Fibroblast of skin of scalp (primary cell): ENCODE data around the gene NEIL1.

Experiments
- DNase-seq: peaks from one replicate; pipeline ENCODE4 v3.0.0-alpha.2; 2013

NEIL1 gene

DNA sequence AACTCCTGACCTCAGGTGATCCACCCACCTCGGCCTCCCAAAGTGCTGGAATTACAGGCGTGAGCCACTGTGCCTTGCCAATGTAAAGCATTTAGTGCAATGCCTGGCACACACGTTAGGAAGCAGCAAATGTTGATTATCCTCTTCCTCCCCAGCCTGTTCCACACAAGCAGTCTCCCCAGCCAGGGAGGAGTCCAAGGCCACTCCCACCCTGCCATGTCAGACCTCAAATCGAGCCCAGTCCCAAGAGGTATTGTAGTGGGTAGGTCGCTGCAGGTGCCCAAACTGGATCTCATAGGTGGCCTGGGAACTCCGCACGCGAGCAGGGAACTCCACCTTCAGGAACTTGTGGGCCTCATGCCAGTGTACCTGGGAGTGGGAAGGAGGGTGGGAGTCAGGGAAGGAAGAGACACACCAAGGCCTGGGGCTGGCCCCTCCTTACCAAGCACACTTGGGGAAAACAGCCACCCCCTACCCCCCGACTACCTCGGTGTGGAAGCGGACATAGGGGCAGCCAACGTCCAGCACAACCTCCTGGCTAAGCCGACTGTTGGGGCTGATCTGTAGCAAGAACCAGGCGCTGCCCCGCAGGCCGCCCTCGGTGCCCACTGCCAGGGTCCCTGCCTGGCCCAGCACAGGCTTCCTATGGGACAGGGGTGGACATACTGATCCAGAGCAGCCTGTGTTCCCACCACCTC is 11.3 kb downstream of the NEIL1 start:
- no peak for DNase-seq

DNA sequence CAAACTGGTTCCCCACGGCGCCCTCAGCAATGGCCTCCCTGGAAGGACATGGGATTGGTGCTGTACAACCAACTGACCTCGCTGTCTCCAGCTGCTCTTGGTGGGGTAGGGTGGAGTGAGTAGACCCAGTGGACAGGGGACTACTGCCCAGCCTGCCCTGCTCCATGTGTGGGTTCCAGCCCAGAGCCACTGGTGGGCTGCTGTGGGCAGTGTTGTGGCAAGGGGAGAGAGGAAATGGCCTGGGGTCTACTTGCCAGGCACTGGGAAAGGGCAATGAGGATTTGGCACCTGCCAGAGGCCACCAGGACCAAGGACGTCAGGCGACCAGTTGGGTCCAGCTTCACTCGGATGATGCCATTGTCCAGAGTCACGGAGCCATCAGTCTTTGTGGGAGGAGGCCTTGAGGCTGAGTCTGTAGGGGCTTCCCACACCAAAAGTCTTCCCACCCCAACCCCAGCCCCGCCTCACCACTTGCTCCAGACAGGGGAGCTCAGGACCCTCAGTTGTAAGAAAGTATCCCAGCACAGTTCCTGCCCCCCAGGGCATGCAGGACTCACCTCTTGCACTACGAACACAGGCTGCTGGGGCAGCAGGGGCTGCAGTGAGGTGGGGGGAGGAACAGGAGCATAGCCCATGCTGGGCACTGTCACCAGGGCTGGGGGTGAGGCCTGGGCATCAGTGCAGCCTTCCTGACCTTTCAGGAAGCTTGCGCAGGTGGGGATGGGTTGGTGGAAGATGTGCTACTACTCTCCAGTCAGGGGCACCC is 12.1 kb downstream of the NEIL1 start:
- DNase-seq, result no peak

DNA sequence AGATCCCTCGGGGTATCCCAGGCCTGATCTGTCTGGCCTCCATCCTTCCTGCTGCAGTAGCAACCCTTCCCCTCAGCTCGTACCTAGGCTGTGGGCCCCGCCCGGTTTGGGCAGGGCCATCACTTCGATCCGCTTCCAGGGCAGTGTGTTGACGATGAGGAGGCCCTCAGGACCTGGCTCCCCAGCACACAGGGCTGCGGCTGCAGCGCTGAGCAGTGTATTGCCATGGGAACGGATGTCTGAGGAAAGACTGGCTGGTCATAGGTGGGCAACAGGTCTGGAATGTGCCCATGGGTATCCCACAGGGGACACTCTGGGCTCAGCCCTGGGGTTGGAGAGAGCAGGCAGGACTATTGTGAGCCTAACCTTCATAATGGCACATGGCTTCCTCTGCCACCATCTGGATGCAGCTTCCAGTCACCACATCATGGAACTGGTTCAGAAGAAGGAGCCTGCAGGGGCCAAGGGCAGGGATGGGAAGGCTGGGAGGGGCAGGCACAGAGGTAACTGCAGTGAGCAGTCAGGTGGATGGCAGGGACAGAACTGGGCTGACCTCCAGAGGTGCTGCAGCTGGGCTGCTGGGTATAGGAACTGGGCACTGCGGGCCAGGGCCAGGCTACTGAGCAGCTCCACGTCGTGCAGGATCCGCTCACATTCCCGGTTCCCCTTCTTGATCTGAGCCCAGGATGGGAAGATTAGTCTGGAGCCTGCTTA is 12.9 kb downstream of the NEIL1 start:
- no peak for DNase-seq

DNA sequence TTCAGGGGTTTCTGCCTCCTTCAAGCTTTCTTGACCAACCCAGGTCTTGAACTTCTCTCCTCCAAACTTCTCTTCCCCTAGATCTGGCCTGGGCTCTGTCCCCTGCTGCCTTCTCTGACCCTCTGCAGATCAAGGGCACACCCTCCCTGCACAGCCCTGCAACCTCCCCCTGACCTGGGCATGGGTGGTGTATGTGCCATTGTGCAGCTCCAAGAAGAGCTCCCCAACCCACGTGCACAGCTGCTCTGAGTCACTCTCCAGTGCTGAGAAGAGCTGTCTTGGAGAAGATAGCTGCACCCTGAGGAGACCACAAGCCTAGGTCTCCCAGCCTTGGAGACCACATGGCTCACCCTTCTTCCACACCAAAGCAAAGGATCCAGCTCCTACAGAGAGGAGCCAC is 13.6 kb downstream of the NEIL1 start:
- DNase-seq, result no peak

DNA sequence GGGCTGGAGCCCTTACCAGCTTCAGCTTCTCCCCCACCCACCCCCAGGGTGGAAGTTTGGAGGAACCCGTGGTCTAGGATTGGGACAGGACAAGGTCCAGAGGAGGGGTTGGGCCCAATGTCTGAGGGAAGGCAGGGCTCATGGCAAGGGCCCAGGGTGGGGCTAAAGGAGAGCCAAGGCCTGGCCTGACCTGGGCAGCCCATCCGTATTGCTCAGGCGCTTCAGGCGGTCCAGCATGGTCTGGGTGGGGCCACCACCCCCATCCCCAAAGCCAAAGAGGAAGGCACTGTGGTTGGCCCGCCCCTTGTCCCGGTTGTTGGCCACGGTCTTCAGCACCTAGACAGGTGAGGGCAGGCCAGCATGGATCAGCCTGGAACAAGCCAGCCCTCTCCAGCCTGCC is 14.0 kb downstream of the NEIL1 start:
- no peak for DNase-seq

DNA sequence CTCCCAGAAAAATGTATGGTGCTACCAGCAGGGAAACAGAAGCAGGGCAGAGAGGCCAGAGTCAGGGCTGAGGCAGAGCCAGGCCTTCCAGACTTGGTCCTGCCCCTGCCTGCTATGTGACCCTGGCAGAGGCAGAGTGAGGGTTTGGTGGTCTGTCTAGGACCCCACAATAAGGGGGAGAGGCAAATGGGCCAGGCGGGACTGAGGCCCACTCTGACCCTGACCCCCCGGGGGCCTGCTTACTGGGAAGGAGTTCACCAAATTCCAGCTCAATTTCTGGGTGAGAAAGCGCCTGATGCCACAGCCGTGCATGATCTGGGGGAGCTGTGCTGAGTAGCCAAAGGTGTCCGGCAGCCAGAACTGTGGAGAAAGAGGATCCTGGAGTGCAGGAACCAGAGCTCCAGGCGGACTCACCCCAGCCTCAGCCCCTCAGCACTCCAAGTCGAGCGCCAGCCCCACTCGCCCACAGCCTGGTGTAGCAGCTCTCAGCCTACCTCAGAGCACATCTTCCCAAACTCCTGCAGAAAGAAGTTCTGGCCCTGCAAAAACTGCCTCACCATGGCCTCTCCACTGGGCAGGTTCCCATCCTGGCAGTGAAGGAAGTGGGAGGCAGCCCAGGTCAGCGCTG is 14.6 kb downstream of the NEIL1 start:
- no peak for DNase-seq

DNA sequence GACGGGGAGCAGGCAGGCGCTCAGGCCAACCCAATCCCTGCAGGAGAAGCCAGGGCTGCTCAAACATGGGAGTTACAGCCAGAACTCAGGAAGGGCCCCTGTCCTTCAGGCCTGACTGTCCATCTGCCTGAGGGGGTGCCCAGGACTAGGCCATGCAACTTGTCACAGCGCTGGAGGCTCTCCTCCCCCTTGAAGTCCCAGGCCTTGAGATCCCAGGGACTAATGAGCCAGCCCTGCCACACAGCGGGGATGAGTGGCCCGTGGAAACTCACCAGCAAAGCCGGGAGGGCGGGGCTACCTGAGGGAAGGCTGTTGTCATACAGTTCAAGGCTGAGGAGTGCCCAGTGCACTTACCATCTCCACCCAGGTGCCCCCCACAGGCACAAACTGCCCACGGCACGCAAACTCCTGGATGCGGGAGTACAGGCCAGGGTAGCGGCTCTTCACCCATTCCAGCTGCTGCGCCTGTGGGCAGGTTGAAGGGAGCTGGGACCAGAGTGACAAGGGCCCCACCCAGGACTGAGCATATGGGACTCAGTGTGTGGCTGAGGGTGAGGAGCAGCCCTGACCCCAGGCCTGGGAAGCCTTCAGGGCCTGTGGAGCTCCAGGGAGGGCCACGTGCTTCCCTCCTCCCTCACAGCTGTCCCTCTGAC is 15.3 kb downstream of the NEIL1 start:
- DNase-seq, result no peak

DNA sequence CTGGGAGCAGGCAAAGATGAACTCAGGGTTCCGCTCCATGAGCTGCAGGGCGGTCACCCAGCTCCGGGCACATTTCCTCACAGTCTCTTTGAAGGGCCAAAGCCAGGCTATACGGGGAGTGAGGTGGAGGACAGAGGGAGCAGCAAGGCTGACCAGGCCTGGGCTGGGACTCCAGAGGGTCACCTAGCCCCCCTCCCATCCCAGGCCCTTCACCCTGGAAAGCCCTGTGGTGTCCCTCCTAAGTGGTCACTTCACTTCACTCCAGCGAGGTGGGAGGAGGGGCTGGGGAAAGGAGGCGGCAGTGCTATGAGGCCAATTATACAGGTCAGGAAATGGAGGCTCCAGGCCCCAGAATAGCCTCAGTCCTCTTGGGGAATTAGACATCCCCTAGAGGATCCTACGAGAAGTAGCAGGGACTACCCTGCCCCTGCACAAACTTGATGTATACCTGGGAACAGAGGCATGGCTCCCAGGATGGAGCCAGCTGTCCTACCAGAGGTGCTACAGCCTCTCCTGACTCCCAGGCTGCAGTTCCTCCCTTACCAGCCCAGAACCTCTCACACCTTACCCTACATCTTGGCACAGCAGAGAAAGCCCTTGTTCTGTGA is 15.9 kb downstream of the NEIL1 start:
- DNase-seq, result no peak

DNA sequence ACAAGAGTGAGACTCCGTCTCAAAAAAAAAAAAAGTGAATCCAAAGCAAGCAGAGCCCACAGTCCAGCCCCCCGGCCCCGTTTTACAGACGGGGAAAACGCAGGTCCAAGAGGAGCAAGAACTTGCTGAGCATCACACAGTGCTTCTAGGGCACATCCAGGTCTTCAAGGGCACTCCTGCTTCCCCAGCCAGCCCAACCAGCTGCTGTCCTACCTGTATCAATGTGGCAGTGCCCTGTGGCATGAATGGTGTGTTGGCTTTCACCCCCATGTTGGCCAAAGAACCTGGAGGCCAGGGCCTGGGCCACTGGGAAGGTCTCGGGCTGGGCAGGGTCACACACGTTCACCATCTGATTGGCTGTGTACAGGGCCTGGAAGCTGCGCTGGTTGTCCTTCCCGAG is 16.9 kb downstream of the NEIL1 start:
- no peak for DNase-seq

DNA sequence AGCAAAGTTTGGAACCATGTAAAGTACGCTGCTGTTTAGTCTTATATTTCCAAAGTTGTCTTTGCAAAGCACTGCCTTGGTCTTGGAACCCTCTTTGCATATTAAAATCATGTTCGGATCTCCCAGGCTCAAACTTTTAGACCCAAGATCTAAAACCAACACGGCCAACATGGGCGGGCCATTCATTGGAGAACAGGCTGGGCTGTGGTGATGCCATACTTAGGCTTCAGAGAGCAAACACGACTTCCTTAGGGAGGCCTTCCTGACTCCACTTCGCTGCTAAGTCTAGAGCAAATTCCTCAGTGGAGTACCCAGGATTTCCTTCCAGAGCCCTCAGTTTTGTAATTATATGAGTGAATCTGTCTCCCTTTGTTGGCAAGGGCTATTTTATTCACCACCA is 18.0 kb downstream of the NEIL1 start:
- DNase-seq, result no peak

DNA sequence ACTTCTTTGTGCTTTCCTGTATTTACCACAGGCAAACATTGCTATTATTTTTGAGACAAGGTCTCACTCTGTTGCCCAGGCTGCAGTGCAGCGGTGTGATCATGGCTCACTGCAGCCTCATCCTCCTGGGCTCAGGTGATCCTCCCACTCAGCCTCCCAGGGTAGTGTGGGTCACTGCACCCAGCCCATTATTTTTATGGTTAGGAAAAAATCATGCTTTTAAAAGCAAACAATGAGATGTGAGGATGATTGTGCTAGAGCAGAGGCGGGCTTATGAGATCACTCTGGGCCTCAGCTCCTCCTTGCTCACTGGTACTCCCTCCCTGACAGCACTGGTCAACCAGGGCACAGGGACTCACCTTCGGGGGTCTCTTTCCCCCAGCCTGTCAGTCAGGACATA is 19.3 kb downstream of the NEIL1 start:
- no peak for DNase-seq

DNA sequence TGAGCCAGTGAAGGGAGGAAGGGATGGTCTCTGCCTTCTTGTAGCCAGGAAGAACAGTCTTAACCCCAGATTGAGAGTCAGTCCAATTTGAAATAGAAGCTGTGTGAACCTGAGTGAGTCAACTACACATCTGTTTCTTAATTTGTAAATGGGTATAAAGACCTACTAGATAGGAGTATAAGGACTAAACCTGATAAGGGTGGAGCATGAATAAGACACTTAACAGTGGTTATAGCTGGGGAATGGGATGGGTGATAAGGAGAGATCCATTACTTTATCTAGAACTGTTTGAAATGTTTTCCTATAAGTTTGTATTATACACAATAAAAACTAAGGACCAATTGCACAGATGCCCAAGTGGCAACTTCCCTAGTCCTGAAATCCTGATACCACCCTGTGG is 20.2 kb downstream of the NEIL1 start:
- no peak for DNase-seq

DNA sequence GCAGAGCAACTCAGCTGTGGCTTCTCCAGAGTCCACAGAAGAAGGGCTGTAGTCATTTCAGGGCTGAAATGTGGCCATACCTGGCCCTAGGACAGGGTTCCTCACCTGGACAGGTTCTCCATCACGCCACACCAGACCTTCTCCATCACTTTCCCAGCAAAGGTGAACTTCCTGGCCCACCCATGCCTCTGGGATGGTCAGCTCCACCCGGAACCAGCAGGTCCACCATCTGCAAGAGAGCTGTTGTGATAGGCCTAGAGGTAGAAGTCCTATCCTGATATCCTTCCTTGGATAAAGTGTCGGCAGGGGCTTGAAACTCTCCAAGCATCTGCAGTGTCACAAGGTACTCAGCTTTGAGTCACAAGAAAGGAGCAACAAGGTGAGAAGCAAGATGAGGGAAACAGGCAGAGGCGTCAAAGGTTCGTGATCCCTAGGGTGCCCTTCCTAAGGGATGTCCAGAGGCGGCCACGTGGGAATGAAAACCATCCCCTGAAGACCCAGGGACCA is 20.6 kb downstream of the NEIL1 start:
- DNase-seq, result no peak

DNA sequence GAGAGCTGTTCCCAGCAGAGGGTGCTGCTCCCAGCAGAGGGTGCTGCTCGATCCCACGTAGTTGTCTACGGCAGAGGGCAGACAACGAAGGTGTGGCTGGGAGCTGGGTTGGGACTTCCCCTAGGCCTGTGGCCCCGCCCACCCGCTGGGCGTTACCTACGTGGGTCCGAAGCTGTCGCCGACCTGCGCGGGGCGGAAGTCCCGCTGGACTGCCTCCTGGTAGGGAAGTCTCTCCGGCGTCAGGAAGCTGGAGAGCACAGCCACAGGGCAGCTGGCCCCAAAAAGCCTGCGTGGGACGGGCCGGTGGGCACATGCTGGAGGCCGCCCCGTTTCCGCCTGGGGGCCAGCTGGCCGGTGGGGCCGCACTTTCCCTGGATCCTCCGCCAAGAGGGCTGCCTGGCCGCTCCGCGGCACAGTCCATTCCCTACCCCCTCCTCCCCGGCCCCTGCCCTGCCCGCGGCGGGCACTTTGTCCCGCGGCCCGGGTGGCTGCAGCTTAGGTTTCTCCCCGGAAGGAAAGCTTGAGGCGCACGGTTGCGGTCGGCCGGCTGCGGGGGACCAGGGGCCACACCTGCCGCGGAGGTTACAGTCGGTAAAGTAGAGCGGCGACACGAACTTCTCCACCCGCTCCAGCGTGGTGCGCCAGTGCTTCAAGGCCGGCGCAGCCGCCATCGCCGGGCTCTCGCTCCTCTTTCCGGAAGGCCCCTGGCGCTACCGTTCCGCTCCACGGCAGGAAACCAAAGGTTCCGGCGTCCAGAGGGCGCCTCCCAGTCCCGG is 21.3 kb downstream of the NEIL1 start, which contains the start of gene MAN2C1:
Gene MAN2C1, minus strand, starts transcription at position 695 of the 776 bp plus-strand sequence. Its CDS starts 24 bp downstream, at position 671.
- peak; percentile 96 for DNase-seq

DNA sequence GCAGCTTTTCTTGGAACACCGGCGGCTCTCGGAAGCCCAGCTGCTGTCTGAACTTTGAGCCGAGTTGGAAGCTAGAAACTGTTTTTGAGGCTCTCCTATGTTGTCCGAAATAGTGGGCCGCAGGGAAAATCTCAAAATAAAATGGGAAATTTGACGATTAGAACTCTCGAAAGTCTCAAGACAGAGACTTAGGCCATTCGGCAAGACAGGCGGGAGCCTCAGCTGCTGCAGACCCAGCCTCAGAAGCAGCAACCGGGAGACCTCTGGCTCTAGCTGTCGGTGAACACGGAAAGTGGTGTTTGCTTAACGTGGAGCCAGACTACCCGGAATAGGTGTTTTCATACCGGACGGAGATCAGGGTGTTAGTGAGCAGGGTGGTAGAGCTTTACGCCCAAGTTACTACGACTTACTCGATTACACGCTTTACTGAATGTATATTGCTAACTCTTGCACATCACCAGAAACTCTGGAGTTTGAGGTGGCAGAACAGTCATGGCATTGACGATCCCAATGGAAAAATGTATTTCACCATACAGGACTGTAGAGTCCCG is 21.9 kb downstream of the NEIL1 start:
- DNase-seq, result no peak

DNA sequence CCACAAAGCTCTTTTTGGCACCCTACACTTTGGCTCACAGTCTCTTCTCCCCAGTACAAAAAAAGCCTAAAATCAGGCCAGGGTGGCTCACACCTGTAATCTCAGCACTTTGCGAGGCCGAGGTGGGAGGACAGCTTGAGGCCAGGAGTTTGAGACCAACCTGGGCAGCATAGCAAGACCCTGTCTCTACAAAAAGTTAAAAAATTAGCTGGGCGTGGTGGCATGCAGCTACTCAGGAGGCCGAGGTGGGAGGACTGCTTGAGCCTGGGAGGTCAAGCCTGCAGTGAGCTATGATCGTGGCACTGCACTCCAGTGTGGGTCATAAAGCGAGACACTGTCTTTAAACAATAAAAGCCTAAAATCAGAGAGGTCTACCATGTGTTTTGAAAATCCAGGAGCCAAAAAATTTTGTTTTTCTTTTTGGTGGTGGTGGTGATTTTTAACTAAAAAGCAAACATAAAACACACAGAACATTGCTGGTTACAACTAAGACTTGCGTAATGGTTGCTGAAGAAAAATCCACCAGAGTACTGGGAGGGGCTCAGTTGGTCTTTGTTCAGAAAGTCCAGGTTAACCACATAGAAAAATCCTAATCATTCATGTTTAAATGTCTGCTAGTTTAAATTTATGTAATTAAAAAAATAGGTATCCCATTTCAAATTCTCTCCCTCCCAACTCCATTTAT is 23.2 kb downstream of the NEIL1 start:
- no peak for DNase-seq

DNA sequence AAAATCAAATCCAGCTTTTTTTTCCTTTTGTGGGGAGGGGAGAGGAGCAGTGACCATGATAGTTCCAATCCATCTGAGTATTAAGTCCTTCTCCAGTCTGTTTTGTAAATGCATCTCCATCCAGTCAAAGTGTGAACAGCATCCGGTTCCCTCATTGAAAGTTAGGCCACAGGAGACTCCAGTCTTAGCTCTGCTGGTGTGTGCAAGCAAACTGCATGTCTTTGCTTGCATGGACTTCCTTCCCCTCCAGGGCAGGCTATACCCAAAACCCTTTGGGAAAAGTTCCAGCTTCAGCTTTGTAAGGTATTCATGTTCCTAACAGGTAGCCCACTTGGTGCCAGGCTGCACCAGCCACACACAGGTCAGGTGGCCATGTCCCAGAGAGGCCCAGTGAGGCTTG is 24.6 kb downstream of the NEIL1 start:
- no peak for DNase-seq

DNA sequence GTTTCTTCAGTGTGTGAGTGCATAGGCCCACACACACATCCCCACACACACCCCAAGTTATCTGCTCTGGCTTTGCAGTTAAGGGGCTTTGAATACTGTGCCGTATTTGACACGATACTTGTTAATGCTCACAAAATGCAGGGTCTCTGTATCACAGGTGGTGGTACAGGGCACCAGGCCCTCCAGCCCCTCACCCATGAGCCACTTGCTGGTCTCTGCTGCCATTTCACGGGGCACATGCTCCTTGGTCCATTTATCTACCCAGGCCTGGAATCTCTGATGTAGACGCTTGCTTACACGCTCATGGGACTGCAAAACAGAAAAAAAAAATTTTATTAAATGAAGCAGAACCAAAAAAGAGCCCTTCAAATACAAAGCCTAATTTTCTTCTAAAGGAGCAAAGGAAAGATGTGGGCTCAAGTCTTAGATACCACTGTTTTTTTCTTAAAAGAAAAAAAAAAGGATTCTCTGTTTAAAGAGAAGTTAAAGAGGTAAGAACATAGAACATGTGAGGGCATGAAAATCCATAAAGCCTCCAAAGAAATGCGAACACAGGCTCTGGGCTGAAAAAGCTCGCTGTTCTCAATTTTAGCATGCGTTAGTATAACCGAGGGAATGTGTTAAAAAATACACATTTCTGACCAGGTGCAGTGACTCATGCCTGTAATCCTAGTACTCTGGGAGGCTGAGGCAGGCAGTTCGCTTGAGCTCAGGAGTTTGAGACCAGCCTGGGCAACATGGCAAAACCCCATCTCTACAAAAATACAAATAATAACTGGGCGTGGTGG is 25.3 kb downstream of the NEIL1 start:
- DNase-seq, result no peak

DNA sequence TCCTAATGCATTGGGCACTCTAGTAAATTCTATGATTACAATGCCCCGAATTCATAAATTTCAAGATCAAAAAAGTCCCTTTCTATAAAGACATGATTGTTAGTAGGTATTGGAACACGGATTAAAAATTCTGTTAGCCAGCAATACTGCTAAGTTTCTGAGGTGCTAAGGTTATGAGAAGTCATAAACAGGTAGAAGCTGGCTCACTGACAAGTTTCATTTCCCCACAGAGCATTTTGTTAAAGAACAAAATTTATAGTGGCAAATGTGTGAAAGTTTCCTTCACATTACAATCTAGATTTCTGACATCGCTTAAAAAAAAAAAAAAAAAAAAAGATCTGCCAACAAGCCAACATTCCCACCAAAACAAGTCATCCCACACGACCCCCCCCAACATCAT is 33.9 kb downstream of the NEIL1 start:
- DNase-seq, result no peak
